Naive B cell (primary cell): Measurements from ENCODE around the gene ZNF764. TPM values are rescaled to one million over a fixed set of nuclear protein-coding genes. Genes with fewer than 3 reads are reported as not detected.
"Not testable (repeated sequence)": the region's sequence is repeated elsewhere in the genome, so short reads cannot be mapped to it uniquely, and the experiment has no call there.

ENCODE experiments used
- ATAC-seq, 2 donors: fragments of 150-1000 bp; cut with Tn5 transposase; 2 replicates each; pipeline ENCODE4 v1.10.0; 2021; ENCODE audit warnings: low read depth in 2 of 2, mild to moderate bottlenecking in 2 of 2, moderate library complexity in 2 of 2
- DNase-seq: peaks from one replicate; pipeline ENCODE4 v3.0.0; 2022
- H3K27ac Mint-ChIP-seq, 6 donors: one replicate each; pipeline ENCODE4 v1.8.0; 2020 to 2022; ENCODE audit warnings: mild to moderate bottlenecking in 6 of 6, mixed read lengths in 6 of 6, moderate library complexity in 5 of 6, inconsistent platforms in 2 of 6
- H3K27me3 Mint-ChIP-seq, 3 donors: one replicate each; pipeline ENCODE4 v1.8.0; 2021 to 2022; ENCODE audit warnings: mixed read lengths in 3 of 3, mild to moderate bottlenecking in 1 of 3
- H3K36me3 Mint-ChIP-seq, 2 donors: one replicate each; pipeline ENCODE4 v1.8.0; 2020 to 2022; ENCODE audit warnings: mixed read lengths in 2 of 2, inconsistent platforms in 1 of 2, mild to moderate bottlenecking in 1 of 2
- H3K4me1 Mint-ChIP-seq, 3 donors: one replicate each; pipeline ENCODE4 v1.8.0; 2020 to 2022; ENCODE audit warnings: mixed read lengths in 3 of 3, inconsistent platforms in 1 of 3, mild to moderate bottlenecking in 1 of 3, moderate library complexity in 1 of 3
- H3K4me3 Mint-ChIP-seq, 8 donors: one replicate each; pipeline ENCODE4 v1.8.0; 2020 to 2022; ENCODE audit warnings: mild to moderate bottlenecking in 8 of 8, mixed read lengths in 8 of 8, moderate library complexity in 8 of 8, inconsistent platforms in 2 of 8
- H3K9me3 Mint-ChIP-seq, 7 donors: one replicate each; pipeline ENCODE4 v1.8.0; 2020 to 2022; ENCODE audit warnings: mixed read lengths in 7 of 7, mild to moderate bottlenecking in 5 of 7, inconsistent platforms in 2 of 7, moderate library complexity in 1 of 7
- polyA plus RNA-seq, 6 donors: library from polyadenylated mRNA; unstranded; fragments of 300-500 nt; fragmentation: Illumina TruSeq; gene quantifications; one replicate each; pipeline ENCODE4 v1.2.3, GENCODE V29; 2021; ENCODE audit warnings: low read depth in 6 of 6

Gene ZNF764
- polyA plus RNA-seq, 6 donors from 2014 or later = 2.3 to 6.8 (median 4.7) TPM; not detected in 1

- ATAC-seq (no peak), DNase-seq (no peak)
- Mint-ChIP-seq H3K27me3 (no peaks in the 10 kb centered on the region), H3K4me3 (peak overlapping the region in 2 of 8 donors; percentile 33 to 75), H3K36me3 (no peaks in the 10 kb centered on the region), H3K9me3 (no peaks in the 10 kb centered on the region), H3K4me1 (peaks cover 13 to 45% (median 29%) of the 10 kb centered on the region in 3 donors), H3K27ac (peak overlapping the region in 2 of 6 donors; percentile 26 to 63)
Measured at GRCh38 chr16:30553393-30553899, 4.7 kb downstream of the ZNF764 start.

GRCh38 chr16:30552956-30553355, 5.2 kb downstream of the ZNF764 start:
- no peaks in the 10 kb centered on the region for H3K36me3 Mint-ChIP-seq
- no peaks in the 10 kb centered on the region for H3K27me3 Mint-ChIP-seq
- peak overlapping the region in 4 of 6 donors; percentile 19 to 91 (median 49) for H3K27ac Mint-ChIP-seq
- peaks cover 15 to 46% (median 25%) of the 10 kb centered on the region in 3 donors for H3K4me1 Mint-ChIP-seq
- H3K4me3 Mint-ChIP-seq = peak overlapping the region in 2 of 8 donors; percentile 33 to 75
- ATAC-seq (no peak), DNase-seq (no peak)
- H3K9me3 Mint-ChIP-seq = no peaks in the 10 kb centered on the region

- Mint-ChIP-seq H3K36me3 (no peaks in the 10 kb centered on the region), H3K27me3 (no peaks in the 10 kb centered on the region), H3K4me1 (peaks cover 16 to 41% (median 20%) of the 10 kb centered on the region in 3 donors), H3K9me3 (no peaks in the 10 kb centered on the region), H3K4me3 (no peak overlapping the region), H3K27ac (peak overlapping the region in 3 of 6 donors; percentile 20 to 40 (median 24))
- ATAC-seq (no peak), DNase-seq (no peak)
Measured at GRCh38 chr16:30551781-30552180, 6.4 kb downstream of the ZNF764 start.

- Mint-ChIP-seq H3K27ac (peak overlapping the region in 2 of 6 donors; percentile 78 to 90), H3K27me3 (no peaks in the 10 kb centered on the region), H3K4me3 (no peak overlapping the region), H3K36me3 (no peaks in the 10 kb centered on the region), H3K4me1 (peaks cover 10 to 29% (median 20%) of the 10 kb centered on the region in 3 donors), H3K9me3 (no peaks in the 10 kb centered on the region)
- no peak for ATAC-seq
- DNase-seq = no peak
Measured at GRCh38 chr16:30548416-30549253, 9.5 kb downstream of the ZNF764 start.

- ATAC-seq = no peak
- Mint-ChIP-seq H3K27ac (peak overlapping the region in 3 of 6 donors; percentile 6 to 72 (median 21)), H3K36me3 (no peaks in the 10 kb centered on the region)
Measured at GRCh38 chr16:30546115-30546514, 12.1 kb downstream of the ZNF764 start.

GRCh38 chr16:30543067-30543466, 15.1 kb downstream of the ZNF764 start:
- Mint-ChIP-seq H3K4me3 (no peak overlapping the region), H3K27me3 (no peaks in the 10 kb centered on the region), H3K9me3 (no peaks in the 10 kb centered on the region), H3K4me1 (peaks cover 13 to 16% (median 14%) of the 10 kb centered on the region in 3 donors), H3K27ac (no peak overlapping the region), H3K36me3 (no peaks in the 10 kb centered on the region)
- DNase-seq (no peak), ATAC-seq (no peak)

More at GRCh38 chr16:30546115-30546514, 12.1 kb downstream of the ZNF764 start:
- no peaks in the 10 kb centered on the region for H3K9me3 Mint-ChIP-seq
- H3K4me3 Mint-ChIP-seq = no peak overlapping the region
- DNase-seq = no peak
- H3K4me1 Mint-ChIP-seq = peaks cover 5 to 15% (median 14%) of the 10 kb centered on the region in 3 donors
- no peaks in the 10 kb centered on the region for H3K27me3 Mint-ChIP-seq

- Mint-ChIP-seq H3K9me3 (no peaks in the 10 kb centered on the region), H3K4me3 (no peak overlapping the region)
- no peak for ATAC-seq
Measured at GRCh38 chr16:30541502-30542329, 16.5 kb downstream of the ZNF764 start.

GRCh38 chr16:30540916-30541464, 17.2 kb downstream of the ZNF764 start:
- H3K4me1 Mint-ChIP-seq = peaks cover 9 to 26% (median 16%) of the 10 kb centered on the region in 3 donors
- not testable (repeated sequence) for H3K36me3 Mint-ChIP-seq, ATAC-seq, H3K9me3 Mint-ChIP-seq, H3K27ac Mint-ChIP-seq, H3K27me3 Mint-ChIP-seq, H3K4me3 Mint-ChIP-seq, DNase-seq

More at GRCh38 chr16:30541502-30542329, 16.5 kb downstream of the ZNF764 start:
- Mint-ChIP-seq H3K36me3 (no peaks in the 10 kb centered on the region), H3K4me1 (peaks cover 9 to 26% (median 13%) of the 10 kb centered on the region in 3 donors), H3K27me3 (no peaks in the 10 kb centered on the region), H3K27ac (no peak overlapping the region)
- DNase-seq = no peak

- not testable (repeated sequence) for H3K27ac Mint-ChIP-seq, DNase-seq, H3K4me3 Mint-ChIP-seq, H3K9me3 Mint-ChIP-seq, H3K27me3 Mint-ChIP-seq, ATAC-seq, H3K36me3 Mint-ChIP-seq
- H3K4me1 Mint-ChIP-seq = peaks cover 12 to 35% (median 23%) of the 10 kb centered on the region in 3 donors
Measured at GRCh38 chr16:30539986-30540526, 18.1 kb downstream of the ZNF764 start.

- ATAC-seq = no peak
- H3K9me3 Mint-ChIP-seq = no peaks in the 10 kb centered on the region
- DNase-seq = no peak
- H3K36me3 Mint-ChIP-seq = peaks cover 0 to 7% of the 10 kb centered on the region in 2 donors
- H3K27me3 Mint-ChIP-seq = no peaks in the 10 kb centered on the region
- H3K27ac Mint-ChIP-seq = no peak overlapping the region
- peak overlapping the region in 1 of 8 donors; percentile 77 for H3K4me3 Mint-ChIP-seq
- H3K4me1 Mint-ChIP-seq = peaks cover 16 to 38% (median 26%) of the 10 kb centered on the region in 3 donors
Measured at GRCh38 chr16:30539000-30539964, 18.9 kb downstream of the ZNF764 start.

GRCh38 chr16:30536391-30537024, 21.7 kb downstream of the ZNF764 start:
- ATAC-seq, DNase-seq, H3K36me3 Mint-ChIP-seq, H3K9me3 Mint-ChIP-seq, H3K27me3 Mint-ChIP-seq: not testable (repeated sequence)
- Mint-ChIP-seq H3K4me3 (peak overlapping the region in 7 of 8 donors; percentile 90 to 99 (median 98)), H3K27ac (peak overlapping the region in 5 of 6 donors; percentile 49 to 99 (median 93)), H3K4me1 (peaks cover 20 to 47% (median 31%) of the 10 kb centered on the region in 3 donors)
